Peyer's patch (tissue), 4 donors: ENCODE measurements around the gene MAML2. TPM values are rescaled to one million over a fixed set of nuclear protein-coding genes. Genes with fewer than 3 reads are reported as not detected.

ENCODE experiments used
- DNase-seq, 3 donors: peaks; one replicate each; pipeline ENCODE4 v3.0.0-alpha.2; 2017 to 2019
- H3K27ac ChIP-seq, 4 donors: fragments of 200-600 bp; sonication (generic); one replicate each; pipeline ENCODE4 v1.5.1; 2016 to 2019
- H3K27me3 ChIP-seq, 2 donors: fragments of 200-600 bp; sonication (generic); one replicate each; pipeline ENCODE4 v1.5.1; 2019
- H3K36me3 ChIP-seq, 3 donors: fragments of 200-600 bp; sonication (generic); one replicate each; pipeline ENCODE4 v1.5.1; 2016 to 2019
- H3K4me1 ChIP-seq, 4 donors: fragments of 200-600 bp; sonication (generic); one replicate each; pipeline ENCODE4 v1.5.1; 2016 to 2019
- H3K4me3 ChIP-seq, 4 donors: fragments of 200-600 bp; sonication (generic); 1 replicate in 3 of 4; 2 replicates in 1 of 4; pipeline ENCODE4 v1.5.1; 2016 to 2019; ENCODE audit warnings: mild to moderate bottlenecking in 1 of 4
- H3K9me3 ChIP-seq, 4 donors: fragments of 200-600 bp; sonication (generic); one replicate each; pipeline ENCODE4 v1.5.1; 2016 to 2019; ENCODE audit warnings: mild to moderate bottlenecking in 1 of 4
- CTCF ChIP-seq, 6 experiments: fragments of 450-650 bp in 4 of 6; fragments of 200-600 bp in 2 of 6; sonication (generic) in 1 of 6; IDR thresholded peaks; one replicate each; pipeline ENCODE4 v1.5.1; 2017 to 2019; ENCODE audit warnings: antibody characterized with exemption in 6 of 6, mild to moderate bottlenecking in 3 of 6, moderate library complexity in 1 of 6
- POLR2A ChIP-seq, 2 donors: fragments of 450-650 bp; IDR thresholded peaks; one replicate each; pipeline ENCODE4 v1.5.1; 2017; ENCODE audit warnings: antibody characterized with exemption in 2 of 2, mild to moderate bottlenecking in 2 of 2, moderate library complexity in 2 of 2
- total RNA-seq, 4 donors: library from RNA; depleted of rRNA; stranded (reverse); fragments of >200 nt; gene quantifications; one replicate each; pipeline ENCODE4 v1.1.0, GENCODE V29; 2016

MAML2 gene
- total RNA-seq, 4 donors from 2014 or later, result 8.4 to 60.2 (median 22.7) TPM

- TF ChIP-seq POLR2A (IDR thresholded peaks at IDR 0.05) (no peak), CTCF (IDR thresholded peaks at IDR 0.05) (no peak)
- Histone ChIP-seq H3K27me3 (no peaks in the 10 kb centered on the region), H3K4me1 (peaks cover 0 to 48% (median 34%) of the 10 kb centered on the region in 4 donors), H3K27ac (peak overlapping the region; percentile 17 to 84 (median 76)), H3K36me3 (no peaks in the 10 kb centered on the region), H3K4me3 (no peak overlapping the region), H3K9me3 (no peaks in the 10 kb centered on the region)
- no peak for DNase-seq
Measured at GRCh38 chr11:96257036-96257435, 86.0 kb downstream of the MAML2 start.

- Histone ChIP-seq H3K9me3 (no peaks in the 10 kb centered on the region), H3K4me3 (no peak overlapping the region), H3K27me3 (no peaks in the 10 kb centered on the region), H3K36me3 (no peaks in the 10 kb centered on the region), H3K27ac (peak overlapping the region; percentile 17 to 84 (median 76)), H3K4me1 (peaks cover 0 to 48% (median 34%) of the 10 kb centered on the region in 4 donors)
- DNase-seq, result peak in 1 of 3 donors; percentile 34
- no peak for TF ChIP-seq POLR2A (IDR thresholded peaks at IDR 0.05)
- TF ChIP-seq CTCF (IDR thresholded peaks at IDR 0.05), result no peak
Measured at GRCh38 chr11:96256215-96257011, 86.6 kb downstream of the MAML2 start.

- Histone ChIP-seq H3K4me1 (peaks cover 0 to 44% (median 32%) of the 10 kb centered on the region in 4 donors), H3K27ac (peak overlapping the region in 1 of 4 donors; percentile 84), H3K27me3 (no peaks in the 10 kb centered on the region), H3K9me3 (no peaks in the 10 kb centered on the region), H3K4me3 (no peak overlapping the region), H3K36me3 (no peaks in the 10 kb centered on the region)
- TF ChIP-seq CTCF (IDR thresholded peaks at IDR 0.05) (no peak), POLR2A (IDR thresholded peaks at IDR 0.05) (no peak)
- no peak for DNase-seq
Measured at GRCh38 chr11:96254854-96255253, 88.1 kb downstream of the MAML2 start.

- no peak overlapping the region for H3K4me3 ChIP-seq
- H3K27me3 ChIP-seq, result no peaks in the 10 kb centered on the region
- no peaks in the 10 kb centered on the region for H3K9me3 ChIP-seq
- H3K36me3 ChIP-seq, result no peaks in the 10 kb centered on the region
- peaks cover 0 to 37% (median 28%) of the 10 kb centered on the region in 4 donors for H3K4me1 ChIP-seq
- DNase-seq, result peak in 2 of 3 donors; percentile 65 to 82
- no peak for TF ChIP-seq CTCF (IDR thresholded peaks at IDR 0.05)
- no peak for TF ChIP-seq POLR2A (IDR thresholded peaks at IDR 0.05)
- peak overlapping the region in 1 of 4 donors; percentile 84 for H3K27ac ChIP-seq
Measured at GRCh38 chr11:96254087-96254486, 88.9 kb downstream of the MAML2 start.

GRCh38 chr11:96246718-96247552, 96.1 kb downstream of the MAML2 start:
- DNase-seq, result no peak
- no peaks in the 10 kb centered on the region for H3K36me3 ChIP-seq
- H3K4me1 ChIP-seq, result peaks cover 0 to 16% (median 0%) of the 10 kb centered on the region in 4 donors
- H3K9me3 ChIP-seq, result no peaks in the 10 kb centered on the region
- no peak for TF ChIP-seq POLR2A (IDR thresholded peaks at IDR 0.05)
- TF ChIP-seq CTCF (IDR thresholded peaks at IDR 0.05), result no peak
- H3K27me3 ChIP-seq, result no peaks in the 10 kb centered on the region
- peak overlapping the region in 1 of 4 donors; percentile 13 for H3K27ac ChIP-seq
- no peak overlapping the region for H3K4me3 ChIP-seq
